GM15510 (cell line): Measurements from ENCODE around the gene SLC38A3.

ENCODE experiments used
- POLR2A ChIP-seq: IDR thresholded peaks from 3 replicates; pipeline ENCODE4 v1.6.1; 2011; ENCODE audit warnings: borderline replicate concordance; ENCODE audit not compliant: insufficient read length; ENCODE audit errors: extremely low read depth

The SLC38A3 gene

GRCh38 chr3:50204804-50205412 lies at the start of gene SLC38A3:
TSS of gene SLC38A3 (plus strand) at chr3:50205271. CDS start at chr3:50214200, 8,929 bp downstream.
- no peak for TF ChIP-seq POLR2A

DNA sequence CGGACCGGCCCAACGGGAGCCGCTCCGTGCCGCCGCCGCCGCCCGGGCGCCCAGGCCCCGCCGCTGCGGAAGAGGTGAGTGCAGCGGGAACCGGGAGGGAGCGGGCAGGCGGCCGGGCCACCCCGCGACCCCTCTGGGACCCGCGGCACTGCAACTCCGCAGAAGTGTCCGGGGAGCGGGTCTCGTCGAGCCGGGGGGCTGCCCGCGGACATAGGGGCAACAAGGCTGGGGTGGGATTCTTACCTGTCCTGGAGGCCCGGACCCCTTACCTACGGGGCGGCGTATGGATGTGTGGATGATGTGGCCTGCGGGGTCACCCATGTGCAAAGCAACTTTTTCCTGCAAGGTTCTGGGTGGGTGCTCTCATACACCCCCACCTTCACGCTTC lies 49.6 kb upstream of the SLC38A3 start:
- TF ChIP-seq POLR2A: no peak

DNA sequence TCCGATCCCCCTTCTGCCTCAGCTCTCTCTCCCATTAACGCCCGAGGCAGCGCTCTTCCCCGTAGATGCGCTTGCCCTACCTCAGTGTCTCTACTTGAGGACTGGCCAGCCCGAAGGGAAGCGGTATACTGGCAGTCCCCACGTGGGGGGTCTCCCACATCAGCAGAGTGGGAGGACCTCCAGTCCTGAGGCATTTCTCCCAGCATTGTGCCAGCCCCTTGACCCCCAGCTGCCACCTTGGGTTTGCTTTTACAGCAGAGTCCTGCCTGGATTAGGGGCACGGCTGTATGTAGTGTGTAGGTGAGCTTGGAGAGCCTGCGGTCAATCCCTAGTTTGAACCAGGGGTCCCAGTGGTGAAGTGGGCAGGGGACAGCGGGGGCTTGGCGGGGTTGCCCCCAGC lies 49.2 kb upstream of the SLC38A3 start:
- TF ChIP-seq POLR2A: no peak

DNA sequence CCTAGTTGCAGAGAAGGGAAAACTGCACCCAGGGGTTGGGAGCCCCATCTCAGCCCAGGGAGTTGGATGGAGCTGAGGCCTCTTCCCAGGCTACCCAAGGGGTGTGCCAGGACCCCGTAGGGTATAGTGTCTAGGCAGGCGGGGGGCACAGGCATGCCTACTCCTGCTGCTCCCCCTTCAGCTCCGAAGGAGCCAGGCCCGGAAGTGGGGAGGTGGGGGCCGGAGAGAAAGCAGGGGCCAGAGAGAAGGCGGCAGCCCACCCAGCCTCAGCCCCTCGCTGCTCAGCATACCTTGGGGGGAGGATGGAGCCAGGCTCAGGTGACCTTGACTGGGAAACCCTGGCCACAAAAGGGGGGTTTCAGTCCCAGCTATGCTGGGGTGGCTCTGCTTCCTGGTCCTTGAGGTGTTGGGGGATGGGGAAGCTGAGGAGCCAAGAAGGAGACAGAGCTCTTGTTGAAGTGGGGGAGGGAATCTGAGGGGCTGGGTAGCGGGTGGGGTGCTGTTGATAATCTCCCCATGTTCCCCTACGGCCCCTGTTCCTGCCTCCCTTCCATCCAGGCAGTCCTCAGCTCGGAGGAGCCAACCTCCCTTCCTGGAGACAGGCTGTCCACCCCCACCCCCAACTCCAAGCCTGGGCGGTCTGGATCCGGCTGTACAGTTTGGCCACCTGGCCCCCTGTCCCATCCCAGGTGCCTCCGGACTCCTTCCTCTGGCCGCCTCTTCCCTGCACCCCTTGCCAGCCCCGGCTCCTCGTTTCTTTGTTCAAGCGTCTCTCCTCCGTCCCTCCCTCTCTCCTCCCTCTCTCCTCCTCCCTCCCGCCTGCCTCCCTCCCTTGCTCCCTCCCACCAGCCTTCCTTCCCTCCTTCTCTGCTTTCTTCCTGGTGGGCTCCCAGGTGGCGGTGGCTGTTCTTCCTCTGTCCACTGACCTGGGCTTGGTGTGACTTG lies 48.2 kb upstream of the SLC38A3 start:
- TF ChIP-seq POLR2A: no peak

DNA sequence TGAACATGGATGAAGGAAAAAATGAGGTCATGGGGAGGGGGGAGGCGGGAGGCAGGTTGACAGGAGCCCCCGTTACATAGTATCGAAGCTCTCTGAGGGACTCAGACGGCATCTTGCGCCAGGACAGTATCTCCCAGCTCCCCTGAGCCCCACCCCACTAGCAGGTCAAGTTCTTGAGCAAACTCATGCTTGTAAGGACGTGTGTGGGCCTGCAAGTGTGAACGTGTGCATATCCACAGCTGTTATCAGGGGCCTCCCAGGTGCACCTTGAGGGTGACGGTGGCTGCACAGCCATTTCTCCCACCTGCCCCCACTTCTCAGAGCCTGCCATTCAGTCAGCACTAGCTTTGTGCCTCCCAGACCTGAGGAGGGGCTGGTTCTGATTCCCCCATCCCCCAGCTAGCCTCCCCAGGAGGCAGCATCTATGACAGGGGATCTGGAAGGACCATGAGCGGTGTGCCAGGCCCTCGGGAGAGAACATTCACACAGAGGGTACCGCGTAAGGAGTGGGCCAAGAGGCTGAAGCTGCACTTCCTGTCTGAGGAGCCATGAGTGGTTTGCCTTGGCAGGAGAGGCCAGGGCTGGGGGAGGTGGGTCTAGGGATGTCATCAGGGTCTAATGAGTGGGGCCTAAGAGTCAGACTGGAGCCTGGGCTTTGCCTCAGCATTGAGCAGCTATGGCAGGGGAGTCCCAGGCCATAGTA lies 47.1 kb upstream of the SLC38A3 start:
- TF ChIP-seq POLR2A: no peak

DNA sequence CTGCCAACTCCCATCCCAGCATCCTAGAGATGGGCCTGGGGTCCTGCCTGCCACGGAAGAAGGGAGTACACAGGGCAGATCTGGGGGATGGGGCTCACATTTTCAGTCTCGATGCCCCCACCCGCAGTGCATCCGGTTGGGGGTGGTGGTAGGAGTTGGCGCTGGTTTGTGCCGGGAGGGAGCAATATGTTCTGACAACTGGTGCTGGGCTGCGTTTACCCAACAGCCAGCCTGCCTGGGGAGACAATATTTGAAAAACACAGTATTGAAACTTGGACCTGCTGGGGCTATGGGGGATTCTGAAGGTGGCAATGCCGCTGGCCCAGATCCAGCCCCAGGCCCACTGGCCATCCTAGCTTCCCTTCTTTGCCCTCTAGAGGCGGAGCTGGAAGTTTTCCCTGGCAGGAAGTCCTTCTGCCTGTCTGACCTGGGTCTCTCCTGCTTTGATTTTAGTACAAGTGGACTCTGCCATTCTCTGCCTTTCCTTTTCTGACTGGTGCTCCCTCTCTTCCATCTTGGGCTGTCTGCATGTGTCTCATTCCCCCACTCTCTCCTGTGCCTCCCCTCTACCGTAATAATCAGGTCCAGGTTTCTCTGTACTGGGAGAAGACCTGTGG lies 46.4 kb upstream of the SLC38A3 start:
- no peak for TF ChIP-seq POLR2A

- TF ChIP-seq POLR2A: no peak
These were observed 44.5 kb upstream of the SLC38A3 start for GRCh38 chr3:50160561-50160983.

DNA sequence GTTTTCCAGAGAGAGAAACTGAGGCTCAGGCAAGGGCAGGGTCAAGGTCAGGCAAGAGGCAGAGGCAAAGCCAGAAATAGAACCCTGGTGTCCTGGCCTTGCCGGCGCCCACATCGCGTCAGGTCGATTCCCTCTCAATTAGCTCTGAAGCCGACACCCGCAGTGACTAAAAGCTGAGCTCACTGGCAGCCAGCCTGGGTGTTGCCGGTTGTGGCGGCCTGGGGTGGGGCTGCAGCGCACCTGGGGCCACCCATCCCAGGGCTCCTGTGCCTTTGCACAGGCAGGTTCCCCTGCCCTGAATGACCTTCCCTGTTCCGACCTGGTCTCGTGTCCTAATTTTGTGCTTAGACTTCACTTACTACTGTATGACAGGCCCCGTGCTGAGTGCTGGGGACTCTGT lies 43.8 kb upstream of the SLC38A3 start:
- TF ChIP-seq POLR2A: no peak

DNA sequence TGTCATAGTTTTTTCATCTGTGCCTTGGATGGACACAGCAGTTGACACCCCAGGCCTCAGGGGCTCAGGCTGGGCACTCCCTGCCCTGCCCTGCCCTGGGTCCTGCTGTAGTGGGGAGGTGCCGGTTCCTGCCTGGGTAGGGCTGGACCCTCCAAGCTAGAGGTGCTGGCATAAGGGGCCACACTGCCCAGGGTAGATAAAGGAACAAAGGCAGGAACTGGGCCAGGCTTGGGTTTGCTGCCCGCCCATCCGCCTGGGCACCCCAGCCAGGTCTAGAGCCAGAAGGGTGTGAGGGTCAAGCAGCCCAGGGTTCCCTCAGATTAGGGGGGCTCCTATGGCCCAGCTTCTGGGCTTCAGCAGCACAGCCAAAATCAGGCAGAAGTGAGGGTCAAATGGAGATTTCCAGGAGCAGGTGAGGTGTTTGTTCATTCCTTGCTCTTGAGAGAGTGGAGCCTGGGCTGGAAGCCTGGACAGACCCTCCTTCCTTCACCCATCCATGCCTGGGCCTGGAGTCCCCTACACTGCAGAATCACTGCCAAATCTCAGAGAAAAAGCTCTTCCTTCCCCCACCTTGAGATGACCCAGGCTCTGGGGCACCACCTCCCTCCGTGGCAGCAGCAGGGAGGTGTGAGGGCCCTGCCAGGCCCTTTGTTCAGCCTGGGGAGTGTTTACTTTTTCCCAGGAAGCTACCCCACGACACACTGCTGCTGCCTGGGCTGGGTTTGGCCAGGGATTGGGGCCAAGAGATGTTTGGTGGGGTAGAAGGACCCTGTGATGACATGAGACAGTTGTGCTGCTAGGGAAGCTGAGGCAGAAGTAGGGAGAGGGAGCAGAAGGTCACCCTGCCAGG lies 42.8 kb upstream of the SLC38A3 start:
- no peak for TF ChIP-seq POLR2A

DNA sequence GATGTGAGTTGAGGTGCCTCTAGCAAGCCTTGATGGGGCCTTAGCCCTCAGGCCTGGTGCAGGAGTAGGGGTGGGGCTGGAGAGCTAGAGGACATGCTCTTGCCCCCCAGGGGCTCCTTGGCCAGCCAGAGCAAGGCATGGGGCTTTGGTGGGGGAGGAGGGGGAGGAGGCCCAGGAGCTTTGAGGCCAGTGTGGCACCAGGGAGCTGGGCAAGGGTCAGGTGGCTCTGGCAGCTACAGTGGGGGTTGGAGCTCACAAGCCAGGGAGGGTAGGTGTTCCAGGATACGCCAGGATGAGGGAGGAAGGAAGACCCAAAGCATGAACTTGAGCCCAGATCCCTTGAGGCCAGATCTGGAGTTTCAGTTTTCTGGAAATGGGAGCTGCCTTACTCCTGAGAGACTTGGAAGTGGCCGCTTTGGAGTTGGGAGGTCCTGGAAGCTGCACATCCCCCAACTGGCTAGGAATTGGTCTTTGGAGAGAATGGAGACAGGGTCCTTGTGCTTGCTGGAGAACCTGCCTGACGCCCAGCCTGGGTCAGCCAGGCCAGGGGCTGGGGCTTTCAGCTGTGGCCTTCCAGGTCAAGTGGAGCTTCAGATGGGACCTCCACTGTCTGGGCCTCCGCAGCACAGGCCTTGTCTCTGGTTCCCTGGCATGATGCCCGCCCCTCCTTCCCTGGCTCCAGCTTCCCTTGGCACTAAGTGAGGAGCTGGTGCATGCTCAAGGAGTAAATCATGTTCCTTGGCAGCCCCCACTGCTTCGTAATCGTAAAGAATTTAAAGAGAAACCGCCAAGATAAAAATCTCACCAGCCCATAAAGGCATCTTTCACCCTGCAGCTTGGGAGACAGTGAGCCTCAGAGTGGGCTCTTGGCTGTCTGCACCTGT lies 41.3 kb upstream of the SLC38A3 start:
- no peak for TF ChIP-seq POLR2A

DNA sequence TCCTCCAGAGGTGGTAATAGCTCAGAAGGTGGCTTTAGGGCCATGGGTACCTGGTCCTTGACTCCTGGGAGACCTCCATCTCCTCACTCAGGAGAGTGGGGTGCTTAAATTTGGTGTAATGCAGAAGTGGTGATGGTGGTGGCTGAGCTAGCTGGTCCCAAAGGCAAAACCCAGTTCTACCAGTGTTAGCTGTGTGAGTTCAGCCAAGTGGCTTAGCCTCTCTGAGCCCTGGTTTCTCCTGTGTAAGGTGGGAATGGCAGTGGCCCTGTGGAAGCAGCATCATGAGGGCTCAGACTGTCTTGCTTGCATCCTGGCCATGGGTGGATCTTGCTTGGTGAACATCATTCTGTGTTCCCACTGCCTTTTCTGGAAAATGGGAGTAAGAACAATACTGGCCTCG lies 40.6 kb upstream of the SLC38A3 start:
- TF ChIP-seq POLR2A: no peak

GRCh38 chr3:50164984-50165909 lies 39.8 kb upstream of the SLC38A3 start:
- TF ChIP-seq POLR2A: no peak
